ENCODE results near the gene SKOR1.
A peak's percentile ranks its signal among the peaks of the same experiment; 100 is the strongest.

The SKOR1 gene

GRCh38 chr15:67836477-67836876 lies 11.2 kb downstream of the SKOR1 start:
- Histone ChIP-seq H3K4me1 (peaks cover 16% of the 10 kb centered on the region), H3K9me3 (no peaks in the 10 kb centered on the region), H3K27me3 (ENCODE audit: low read depth) (peaks cover 17% of the 10 kb centered on the region), H3K36me3 (replicated peaks) (no peaks in the 10 kb centered on the region), H3K4me3 (no peak overlapping the region)
- peak; percentile 73 to 82 for DNase-seq (ENCODE audit: low spot score in 2 of 2)
- in situ Hi-C loops (cut with MboI; ENCODE audit: low sequenced_read_pairs) = loop anchor here (5.0 kb wide), 2 partner anchors 374 to 889 kb away; no protein-coding TSS in a partner anchor

DNA sequence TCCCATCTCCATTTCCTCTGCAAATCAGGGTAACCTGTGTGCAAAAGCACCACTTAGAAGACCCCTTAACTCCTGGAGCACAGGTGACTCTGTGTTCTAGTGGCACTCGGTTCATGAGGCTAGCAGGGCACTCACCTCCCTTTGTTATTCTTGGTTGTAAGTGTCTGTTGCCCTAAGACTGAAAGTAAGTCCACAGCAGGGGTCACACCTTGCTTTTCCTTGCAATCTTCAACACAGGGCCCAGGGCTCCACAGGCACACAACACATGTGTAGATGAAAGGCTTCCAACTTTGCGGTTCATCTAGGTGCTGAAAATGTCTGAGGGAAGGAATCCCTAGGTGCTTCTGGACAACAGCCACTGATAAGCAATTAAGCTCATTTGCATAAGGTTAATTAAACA lies 11.6 kb downstream of the SKOR1 start:
- in situ Hi-C loops (cut with MboI; ENCODE audit: low sequenced_read_pairs) = loop anchor here (5.0 kb wide), 2 partner anchors 375 to 890 kb away; no protein-coding TSS in a partner anchor
- DNase-seq (ENCODE audit: low spot score in 2 of 2) = no peak
- Histone ChIP-seq H3K36me3 (replicated peaks) (no peaks in the 10 kb centered on the region), H3K4me1 (peaks cover 19% of the 10 kb centered on the region), H3K27me3 (ENCODE audit: low read depth) (peaks cover 16% of the 10 kb centered on the region), H3K9me3 (no peaks in the 10 kb centered on the region), H3K4me3 (no peak overlapping the region)

- no peak overlapping the region; the same call in 1 of the 2 replicates for H3K4me3 ChIP-seq
- H3K27me3 ChIP-seq (ENCODE audit: low read depth) = 0 out of 2 replicates have a peak, but pooled peaks cover 3% of the 10 kb centered on the region
- no peaks in the 10 kb centered on the region for H3K9me3 ChIP-seq
- no peak for DNase-seq (ENCODE audit: low spot score in 2 of 2)
- peaks cover 26% of the 10 kb centered on the region for H3K4me1 ChIP-seq
- no peaks in the 10 kb centered on the region for H3K36me3 ChIP-seq (replicated peaks)
- in situ Hi-C loops (cut with MboI; ENCODE audit: low sequenced_read_pairs) = loop anchor here (5.0 kb wide), 2 partner anchors 377 to 892 kb away; no protein-coding TSS in a partner anchor
These were observed 13.6 kb downstream of the SKOR1 start for GRCh38 chr15:67838789-67839332.

DNA sequence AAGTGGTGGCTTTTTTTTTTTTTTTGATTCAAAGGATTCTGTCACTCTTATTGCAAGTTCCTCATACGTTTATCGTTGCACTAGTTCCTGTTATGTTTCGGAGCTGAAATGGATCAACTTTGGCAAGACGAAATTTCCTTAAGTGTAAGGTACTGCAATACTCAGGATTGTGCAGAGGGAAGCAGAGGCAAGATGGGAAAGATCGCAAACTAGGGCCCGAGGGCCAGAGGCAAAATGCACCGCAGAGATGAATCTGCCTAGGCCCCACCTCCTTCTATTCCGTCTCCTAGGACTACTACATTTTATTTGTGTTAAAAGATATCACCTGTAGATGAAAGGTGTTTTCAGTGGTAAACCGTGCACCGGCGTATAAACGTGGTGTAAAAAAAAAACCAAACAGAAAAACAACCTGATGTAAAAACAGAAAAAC lies 14.2 kb downstream of the SKOR1 start:
- H3K36me3 ChIP-seq (replicated peaks) = no peaks in the 10 kb centered on the region
- no peaks in the 10 kb centered on the region for H3K27me3 ChIP-seq (ENCODE audit: low read depth)
- in situ Hi-C loops (cut with MboI; ENCODE audit: low sequenced_read_pairs) = loop anchor here (5.0 kb wide), 2 partner anchors 377 to 892 kb away; no protein-coding TSS in a partner anchor
- DNase-seq (ENCODE audit: low spot score in 2 of 2) = peak; percentile 75 to 81
- no peaks in the 10 kb centered on the region for H3K9me3 ChIP-seq
- peaks cover 29% of the 10 kb centered on the region for H3K4me1 ChIP-seq
- peak overlapping the region; percentile 74 for H3K4me3 ChIP-seq

DNA sequence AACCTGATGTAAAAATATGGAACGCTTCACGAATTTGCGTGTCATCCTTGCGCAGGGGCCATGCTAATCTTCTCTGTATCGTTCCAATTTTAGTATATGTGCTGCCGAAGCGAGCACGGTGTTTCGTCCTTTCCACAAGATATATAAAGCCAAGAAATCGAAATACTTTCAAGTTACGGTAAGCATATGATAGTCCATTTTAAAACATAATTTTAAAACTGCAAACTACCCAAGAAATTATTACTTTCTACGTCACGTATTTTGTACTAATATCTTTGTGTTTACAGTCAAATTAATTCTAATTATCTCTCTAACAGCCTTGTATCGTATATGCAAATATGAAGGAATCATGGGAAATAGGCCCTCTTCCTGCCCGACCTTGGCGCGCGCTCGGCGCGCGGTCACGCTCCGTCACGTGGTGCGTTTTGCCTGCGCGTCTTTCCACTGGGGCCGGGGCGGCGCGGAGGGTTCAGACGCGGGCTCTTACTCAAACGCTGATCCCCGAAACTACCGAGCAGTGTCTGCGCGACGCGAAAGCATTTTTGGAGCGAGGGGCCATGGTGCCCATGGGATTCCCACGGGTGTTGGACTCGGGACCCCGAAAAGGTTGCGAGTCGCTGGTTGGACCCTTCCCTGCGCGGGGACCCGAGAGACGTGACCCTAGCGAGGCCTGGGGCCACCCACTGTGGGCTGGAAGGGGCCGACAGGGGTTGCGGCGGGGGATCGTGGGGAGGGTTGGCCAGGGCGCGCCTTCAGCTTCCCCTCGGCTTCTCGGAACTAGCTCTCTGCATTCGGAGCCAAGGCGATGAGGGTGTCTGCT lies 14.8 kb downstream of the SKOR1 start, which contains the start of gene RNU6-1:
TSS of gene RNU6-1 (minus strand) at position 117 of the 820 bp plus-strand sequence.
- in situ Hi-C loops (cut with MboI; ENCODE audit: low sequenced_read_pairs) = loop anchor here (5.0 kb wide), 2 partner anchors 378 to 893 kb away; no protein-coding TSS in a partner anchor
- Histone ChIP-seq H3K27me3 (ENCODE audit: low read depth) (no peaks in the 10 kb centered on the region), H3K4me1 (peaks cover 31% of the 10 kb centered on the region)

GRCh38 chr15:67840749-67841512 lies 15.6 kb downstream of the SKOR1 start:
- H3K4me1 ChIP-seq = peaks cover 39% of the 10 kb centered on the region
- peak; percentile 47 to 62 for DNase-seq (ENCODE audit: low spot score in 2 of 2)
- in situ Hi-C loops (cut with MboI; ENCODE audit: low sequenced_read_pairs) = no loop called here

More for the DNA sequence above, 14.8 kb downstream of the SKOR1 start, which contains the start of gene RNU6-1:
- Histone ChIP-seq H3K4me3 (peak within 1 kb of the TSS; percentile 74), H3K9me3 (no peaks in the 10 kb centered on the region), H3K36me3 (replicated peaks) (no peaks in the 10 kb centered on the region)
- DNase-seq (ENCODE audit: low spot score in 2 of 2) = peak; percentile 99

DNA sequence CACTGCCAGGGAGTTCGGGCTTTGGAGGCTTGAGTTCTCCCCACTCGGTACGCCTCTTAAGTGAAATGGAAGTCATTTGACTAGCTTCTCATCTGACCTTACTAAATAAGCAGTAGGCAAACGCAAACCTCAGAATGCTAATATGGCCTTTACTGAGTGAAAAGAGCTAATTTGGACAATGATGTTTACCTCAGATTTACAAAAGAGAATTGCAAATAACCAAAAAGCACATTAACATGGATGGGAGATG lies 16.1 kb downstream of the SKOR1 start:
- in situ Hi-C loops (cut with MboI; ENCODE audit: low sequenced_read_pairs) = no loop called here
- peaks cover 44% of the 10 kb centered on the region for H3K4me1 ChIP-seq
- no peaks in the 10 kb centered on the region for H3K36me3 ChIP-seq (replicated peaks)
- H3K27me3 ChIP-seq (ENCODE audit: low read depth) = no peaks in the 10 kb centered on the region
- DNase-seq (ENCODE audit: low spot score in 2 of 2) = no peak
- H3K4me3 ChIP-seq = peak overlapping the region; percentile 74; the same call in 1 of the 2 replicates
- H3K9me3 ChIP-seq = no peaks in the 10 kb centered on the region

More at GRCh38 chr15:67840749-67841512, 15.6 kb downstream of the SKOR1 start:
- Histone ChIP-seq H3K36me3 (replicated peaks) (no peaks in the 10 kb centered on the region), H3K27me3 (ENCODE audit: low read depth) (no peaks in the 10 kb centered on the region), H3K4me3 (peak overlapping the region; percentile 74), H3K9me3 (no peaks in the 10 kb centered on the region)

- no peaks in the 10 kb centered on the region for H3K27me3 ChIP-seq (ENCODE audit: low read depth)
- in situ Hi-C loops (cut with MboI; ENCODE audit: low sequenced_read_pairs) = no loop called here
- no peak for DNase-seq (ENCODE audit: low spot score in 2 of 2)
- no peaks in the 10 kb centered on the region for H3K36me3 ChIP-seq (replicated peaks)
- H3K4me3 ChIP-seq = no peak overlapping the region
- H3K4me1 ChIP-seq = peaks cover 45% of the 10 kb centered on the region
- no peaks in the 10 kb centered on the region for H3K9me3 ChIP-seq
These were observed 17.8 kb downstream of the SKOR1 start for GRCh38 chr15:67843092-67843501.

DNA sequence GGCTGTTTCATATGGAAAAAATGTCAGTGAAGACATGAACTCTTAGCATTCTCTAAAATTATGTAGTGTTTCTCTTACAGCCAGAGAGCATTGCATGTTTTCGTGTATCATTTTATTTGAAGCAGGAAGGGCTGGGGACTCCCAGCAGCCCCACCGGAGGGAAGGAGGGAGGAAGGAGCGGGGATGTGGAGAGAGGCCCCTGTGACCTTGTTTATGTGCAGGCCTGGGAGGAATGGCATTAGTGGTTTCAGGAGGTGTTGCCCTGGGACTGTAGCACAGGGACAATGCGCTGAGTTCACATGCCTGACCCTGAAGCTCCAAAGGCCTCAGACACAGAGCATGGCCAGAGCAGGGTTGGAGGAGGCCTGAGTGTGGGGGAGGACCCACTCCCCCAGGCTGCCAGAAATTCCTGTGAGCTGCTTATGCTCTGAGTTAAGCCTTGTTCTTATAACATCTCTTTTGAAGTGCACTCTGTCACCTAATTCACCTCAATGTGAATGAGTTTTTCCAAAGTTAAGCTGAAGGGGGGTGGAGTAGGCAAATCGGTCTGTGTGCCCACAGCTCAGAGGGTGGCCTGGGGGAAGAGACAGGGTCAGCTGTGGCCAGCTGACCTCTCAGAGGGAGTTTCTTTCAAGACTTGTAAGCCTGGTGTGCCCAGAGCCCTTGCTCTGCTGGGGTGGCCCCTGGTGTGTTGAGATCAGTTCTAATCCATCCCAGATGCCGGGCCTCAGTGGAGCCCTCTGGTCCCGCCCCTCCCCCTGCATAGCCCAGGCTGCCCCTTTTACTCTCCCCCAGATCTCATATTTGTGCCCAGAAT lies 18.5 kb downstream of the SKOR1 start:
- H3K4me1 ChIP-seq = peaks cover 45% of the 10 kb centered on the region
- DNase-seq (ENCODE audit: low spot score in 2 of 2) = peak; percentile 77 to 83
- H3K9me3 ChIP-seq = no peaks in the 10 kb centered on the region
- H3K4me3 ChIP-seq = no peak overlapping the region
- H3K27me3 ChIP-seq (ENCODE audit: low read depth) = no peaks in the 10 kb centered on the region
- no peaks in the 10 kb centered on the region for H3K36me3 ChIP-seq (replicated peaks)
- in situ Hi-C loops (cut with MboI; ENCODE audit: low sequenced_read_pairs) = no loop called here

GRCh38 chr15:67845974-67846373 lies 20.7 kb downstream of the SKOR1 start:
- Histone ChIP-seq H3K4me1 (peaks cover 40% of the 10 kb centered on the region), H3K4me3 (no peak overlapping the region), H3K9me3 (no peaks in the 10 kb centered on the region), H3K27me3 (ENCODE audit: low read depth) (no peaks in the 10 kb centered on the region), H3K36me3 (replicated peaks) (no peaks in the 10 kb centered on the region)
- peak; percentile 48 to 64 for DNase-seq (ENCODE audit: low spot score in 2 of 2)
- in situ Hi-C loops (cut with MboI; ENCODE audit: low sequenced_read_pairs) = no loop called here

GRCh38 chr15:67849538-67849937 lies 24.2 kb downstream of the SKOR1 start:
- DNase-seq (ENCODE audit: low spot score in 2 of 2) = no peak
- H3K36me3 ChIP-seq (replicated peaks) = no peaks in the 10 kb centered on the region
- in situ Hi-C loops (cut with MboI; ENCODE audit: low sequenced_read_pairs) = no loop called here
- H3K27me3 ChIP-seq (ENCODE audit: low read depth) = no peaks in the 10 kb centered on the region
- no peaks in the 10 kb centered on the region for H3K9me3 ChIP-seq
- H3K4me1 ChIP-seq = peaks cover 16% of the 10 kb centered on the region
- H3K4me3 ChIP-seq = no peak overlapping the region

GRCh38 chr15:67850336-67850735 lies 25.0 kb downstream of the SKOR1 start:
- H3K36me3 ChIP-seq (replicated peaks) = no peaks in the 10 kb centered on the region
- no peaks in the 10 kb centered on the region for H3K9me3 ChIP-seq
- H3K4me1 ChIP-seq = peaks cover 12% of the 10 kb centered on the region
- H3K4me3 ChIP-seq = no peak overlapping the region
- peak in 1 of 2 experiments; percentile 6 for DNase-seq (ENCODE audit: low spot score in 2 of 2)
- H3K27me3 ChIP-seq (ENCODE audit: low read depth) = no peaks in the 10 kb centered on the region
- in situ Hi-C loops (cut with MboI; ENCODE audit: low sequenced_read_pairs) = no loop called here

All from HAP-1 (cell line).